Measurements from ENCODE around the gene FIGN.

Gene FIGN

DNA sequence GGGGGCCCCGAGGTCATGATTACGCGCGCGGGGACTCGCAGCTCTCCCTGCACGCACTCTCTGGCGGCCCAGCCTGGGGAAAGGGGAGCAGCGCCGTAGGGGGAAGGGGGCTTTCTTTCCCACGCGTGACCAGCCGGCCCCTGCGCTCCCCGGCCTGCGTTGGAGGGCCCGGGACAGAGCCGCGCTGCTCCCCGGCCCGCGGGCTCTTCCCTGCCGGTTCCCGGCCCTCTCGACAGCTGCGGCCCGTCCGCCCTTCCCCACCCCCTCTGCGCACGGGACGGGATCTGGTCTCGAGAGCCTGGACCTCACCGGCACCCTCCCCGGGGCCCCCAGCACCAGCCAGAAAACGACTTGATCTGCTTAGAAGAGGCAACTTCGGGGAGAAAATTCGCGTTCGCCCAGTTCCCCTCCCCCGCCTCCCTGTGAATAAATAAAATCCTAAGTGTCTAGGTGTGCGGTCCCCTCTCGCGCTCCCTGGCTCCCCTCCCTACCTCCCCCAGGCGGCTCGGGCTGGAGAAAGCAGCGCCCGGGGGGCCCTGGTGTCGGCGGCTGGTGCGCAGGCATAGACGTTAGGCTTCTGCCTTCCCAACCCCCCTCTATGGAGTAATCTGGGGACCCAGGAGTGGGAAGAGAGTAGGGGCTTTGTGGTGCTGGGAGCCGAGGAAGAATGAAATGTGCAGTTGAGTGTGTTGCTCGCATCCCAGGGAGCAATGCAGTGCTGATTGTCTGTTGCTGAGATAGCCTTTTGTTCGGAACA, 803 bp upstream of the FIGN start:
- FAIRE-seq: no peak

- no peak for FAIRE-seq
These were observed 725 bp downstream of the FIGN start for GRCh38 chr2:163734881-163735684.

GRCh38 chr2:163734401-163734800, 1.4 kb downstream of the FIGN start:
- FAIRE-seq: no peak

DNA sequence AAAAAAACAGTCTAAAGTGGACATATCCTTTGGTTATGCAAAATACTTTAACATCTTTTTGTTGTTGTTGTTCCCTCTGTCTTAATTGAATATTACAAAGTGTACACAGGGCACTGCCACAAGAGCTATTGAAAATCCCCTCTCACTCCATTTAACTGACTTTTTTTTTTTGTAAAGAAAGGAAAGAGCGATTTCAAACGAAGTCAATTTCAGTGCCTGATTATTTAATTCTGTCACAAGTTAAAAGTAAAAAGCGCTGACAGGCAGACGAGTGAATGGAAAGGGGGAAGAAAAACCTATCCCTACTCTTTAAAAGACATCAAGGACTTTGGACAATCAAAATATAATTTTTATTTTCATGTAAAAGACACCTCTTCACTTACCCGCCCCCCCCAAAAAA, 1.9 kb downstream of the FIGN start:
- no peak for FAIRE-seq

DNA sequence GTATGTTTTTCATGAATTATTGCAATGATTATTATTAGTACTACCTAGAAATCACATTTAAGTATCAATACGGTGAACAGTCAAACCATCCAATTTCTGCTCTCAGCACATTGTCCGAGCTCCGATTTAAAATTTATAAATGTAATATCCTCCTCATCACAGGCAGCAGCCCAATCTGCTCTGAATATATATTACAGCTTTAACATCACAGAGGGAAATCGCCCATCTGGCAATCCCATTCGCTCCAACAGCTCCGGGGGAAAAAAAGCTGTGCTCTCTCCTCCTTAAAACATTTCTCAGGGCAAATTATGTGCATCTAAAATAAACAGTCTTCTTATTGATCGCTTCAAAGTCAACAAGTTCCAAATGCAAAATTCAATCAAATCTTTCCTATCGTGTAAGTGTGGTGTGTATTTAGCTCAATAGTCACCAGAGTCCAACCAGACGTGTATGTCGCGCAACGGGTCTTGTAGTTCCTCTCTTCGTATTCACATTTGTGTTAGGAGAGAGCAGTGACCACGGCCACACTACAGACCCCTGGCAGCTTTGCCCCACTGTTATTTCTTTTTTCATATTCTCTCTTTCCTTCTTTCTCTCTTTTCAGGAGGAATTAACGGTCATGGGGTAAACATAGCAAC, 2.4 kb downstream of the FIGN start:
- FAIRE-seq: no peak

DNA sequence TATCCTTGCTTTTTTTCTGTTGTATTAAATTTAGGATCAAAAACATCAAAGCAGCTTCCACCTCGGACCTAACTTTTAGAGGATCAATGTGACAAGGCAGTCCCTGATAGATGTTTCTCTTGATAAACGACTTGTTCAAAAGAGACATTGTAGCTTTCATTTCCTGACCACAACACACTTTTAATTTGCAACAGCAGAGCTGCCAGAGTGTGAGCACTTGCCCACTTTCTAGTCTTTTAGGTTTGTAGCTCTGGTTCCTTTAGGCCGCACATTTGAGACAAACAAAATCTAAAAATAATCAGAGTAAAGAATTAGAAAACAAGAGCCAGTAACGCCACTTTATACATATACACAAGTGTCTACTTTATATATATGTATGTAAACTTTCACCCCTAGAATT, 3.1 kb downstream of the FIGN start:
- FAIRE-seq: no peak

- no peak for FAIRE-seq
These were observed 4.1 kb downstream of the FIGN start for GRCh38 chr2:163731735-163732134.

- FAIRE-seq: no peak
These were observed 5.3 kb downstream of the FIGN start for GRCh38 chr2:163730556-163730955.

DNA sequence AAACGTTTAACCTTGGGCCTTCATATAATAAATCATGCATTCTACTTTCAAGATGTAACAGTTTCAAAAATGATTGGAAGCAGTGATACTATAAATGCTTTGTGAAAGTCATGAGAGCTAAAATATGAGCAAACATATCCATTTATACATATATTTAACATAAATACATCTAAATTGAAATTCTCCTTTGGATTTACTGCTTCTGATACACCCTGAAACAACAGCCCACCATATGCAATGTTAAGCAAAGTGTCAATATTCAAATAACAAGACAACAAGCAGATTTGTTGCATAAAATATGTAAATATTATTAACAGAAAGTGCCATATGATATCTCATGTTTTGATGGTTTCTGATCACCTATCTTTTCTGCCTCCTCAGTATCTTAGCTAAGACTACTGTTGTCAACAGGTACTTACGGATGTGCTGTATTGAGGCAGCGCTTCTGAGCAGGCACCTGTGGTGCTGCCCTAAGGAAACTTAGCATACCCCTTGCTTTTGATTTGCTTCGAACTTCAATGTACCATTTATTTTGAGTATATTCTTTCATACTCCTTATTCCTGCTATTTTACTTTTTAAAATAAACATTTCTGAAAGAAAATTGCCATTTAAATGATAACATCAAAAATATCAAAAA, 6.1 kb downstream of the FIGN start:
- no peak for FAIRE-seq

- no peak for FAIRE-seq
These were observed 11.9 kb downstream of the FIGN start for GRCh38 chr2:163723881-163724280.

DNA sequence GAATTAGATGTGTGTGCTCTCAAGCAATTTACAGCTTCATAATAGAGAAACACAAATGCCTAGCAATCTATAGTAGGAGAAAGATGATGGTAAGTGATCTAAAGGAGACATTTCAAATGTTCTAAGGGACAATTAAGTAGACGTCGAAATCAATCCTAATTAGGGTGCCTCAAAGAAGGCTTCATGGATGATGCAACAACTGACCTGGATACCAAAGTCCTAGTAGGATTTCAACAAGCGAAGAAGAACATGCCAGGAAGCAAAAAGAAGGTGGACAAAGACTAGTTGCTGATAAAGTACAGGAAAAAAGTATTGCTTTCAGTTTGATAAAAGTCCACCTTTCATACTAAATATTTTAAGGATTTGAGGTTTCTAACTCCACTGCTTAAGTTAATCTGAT, 12.5 kb downstream of the FIGN start:
- FAIRE-seq: no peak

DNA sequence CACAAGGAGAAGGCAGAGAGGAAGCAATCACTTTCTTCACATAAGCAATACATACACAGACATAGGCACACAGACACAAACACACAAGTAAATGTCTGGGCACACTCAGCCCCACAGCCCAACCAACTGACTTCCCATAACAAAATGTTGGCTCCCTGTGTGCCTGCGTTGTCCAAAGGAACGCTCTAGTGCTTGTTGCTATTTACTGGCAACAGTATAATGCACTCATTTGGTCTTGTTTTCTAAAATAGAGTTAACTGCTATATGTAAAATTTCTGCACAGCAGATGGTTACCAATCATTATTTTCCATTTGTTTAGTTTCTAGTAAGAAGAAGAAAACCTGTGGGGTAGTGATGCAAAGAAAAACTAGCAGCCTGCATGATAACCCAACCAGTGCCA, 16.5 kb downstream of the FIGN start:
- FAIRE-seq: no peak

GRCh38 chr2:163717993-163718680, 17.7 kb downstream of the FIGN start:
- FAIRE-seq: no peak

- no peak for FAIRE-seq
These were observed 18.3 kb downstream of the FIGN start for GRCh38 chr2:163717515-163717914.

DNA sequence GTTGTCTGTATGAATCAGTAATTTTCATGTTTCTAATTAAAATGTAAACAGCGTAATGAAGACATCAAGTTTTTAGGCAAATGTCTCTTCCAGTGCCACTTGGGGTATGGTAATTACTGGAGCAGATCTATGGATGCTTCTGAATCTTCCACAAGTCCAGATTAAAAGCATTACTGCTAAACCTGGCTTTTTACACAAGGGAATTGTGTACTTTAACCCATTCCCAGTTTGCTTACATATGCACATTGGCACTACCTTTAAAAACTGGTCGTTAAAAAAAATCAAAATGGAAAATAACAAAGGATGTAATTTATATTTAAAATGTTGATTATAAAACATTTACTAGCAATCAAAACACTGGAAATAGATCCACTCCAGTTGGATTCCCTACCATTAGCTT, 19.7 kb downstream of the FIGN start:
- no peak for FAIRE-seq

DNA sequence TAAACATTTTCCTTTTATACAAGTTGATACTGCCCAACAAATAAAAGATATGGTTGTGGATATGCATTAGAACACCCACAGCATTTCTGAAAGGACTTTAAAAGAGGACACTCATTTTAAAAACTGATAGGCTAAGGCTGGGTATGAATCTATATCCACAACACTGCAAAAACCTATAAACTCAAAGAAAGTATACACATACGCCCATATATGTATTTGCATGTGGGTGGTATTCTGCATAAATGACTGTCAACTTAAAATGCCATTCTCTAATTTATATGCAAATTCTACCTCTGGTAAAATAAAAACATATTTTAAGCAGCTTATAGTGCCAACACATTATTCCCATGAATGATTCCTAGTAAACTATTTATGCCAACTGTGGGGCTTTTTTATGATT, 20.1 kb downstream of the FIGN start:
- FAIRE-seq: no peak

DNA sequence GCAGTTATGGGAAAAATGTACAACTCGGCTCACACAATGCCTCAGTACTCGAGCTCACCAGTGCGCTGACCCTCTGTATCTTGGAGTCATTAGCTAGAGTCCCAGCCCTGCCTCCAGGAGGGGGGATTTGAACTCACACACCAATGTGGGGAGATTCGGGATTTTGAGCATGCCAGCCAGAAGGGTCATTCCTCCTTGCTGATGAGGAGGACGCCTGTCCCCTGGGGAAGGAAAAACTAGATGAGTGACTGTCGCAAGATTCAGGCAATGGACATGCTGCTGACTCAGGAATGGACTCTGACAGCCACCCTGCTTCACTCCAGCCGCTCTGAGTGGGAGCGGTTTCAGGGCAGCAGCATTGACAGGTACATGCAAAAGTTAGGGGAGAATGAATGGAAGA, 20.6 kb downstream of the FIGN start:
- no peak for FAIRE-seq

GRCh38 chr2:163713534-163714311, 22.1 kb downstream of the FIGN start:
- no peak for FAIRE-seq

- FAIRE-seq: no peak
These were observed 24.1 kb downstream of the FIGN start for GRCh38 chr2:163711699-163712098.

- no peak for FAIRE-seq
These were observed 24.6 kb downstream of the FIGN start for GRCh38 chr2:163711258-163711657.

- no peak for FAIRE-seq
These were observed 26.5 kb downstream of the FIGN start for GRCh38 chr2:163709270-163709669.

- no peak for FAIRE-seq
These were observed 27.5 kb downstream of the FIGN start for GRCh38 chr2:163708265-163708664.
